Epithelial cell of proximal tubule (primary cell): ENCODE data around the gene SCNN1A. TPM values are rescaled to one million over a fixed set of nuclear protein-coding genes. Genes with fewer than 3 reads are reported as not detected.

Source experiments
- DNase-seq: peaks from one replicate; pipeline ENCODE4 v3.0.0-alpha.2; 2011; ENCODE audit warnings: low read depth
- H3K4me3 ChIP-seq: 2 replicates; pipeline ENCODE4 v1.5.1; 2011; ENCODE audit warnings: low read depth, mild to moderate bottlenecking, low read length
- CTCF ChIP-seq: conservative IDR thresholded peaks from 2 replicates; pipeline ENCODE4 v1.5.1; 2012; ENCODE audit warnings: low read depth, mild to moderate bottlenecking, low read length
- total RNA-seq: library from RNA; depleted of rRNA; stranded (reverse); fragments of >200 nt; gene quantifications from 2 replicates; pipeline ENCODE4 v1.2.3, GENCODE V29; 2015

SCNN1A gene
- total RNA-seq, 1 donor from 2014 or later, result 52.2 TPM

GRCh38 chr12:6324936-6325750 lies 50.2 kb downstream of the SCNN1A start:
- no peak for DNase-seq
- no peak overlapping the region for H3K4me3 ChIP-seq
- no peak for TF ChIP-seq CTCF

GRCh38 chr12:6323995-6324711 lies 51.2 kb downstream of the SCNN1A start:
- no peak overlapping the region for H3K4me3 ChIP-seq
- DNase-seq, result no peak
- TF ChIP-seq CTCF, result no peak

- TF ChIP-seq CTCF, result peak; percentile 73
- peak; percentile 85 for DNase-seq
- H3K4me3 ChIP-seq, result no peak overlapping the region
Measured at GRCh38 chr12:6323340-6323994, 51.9 kb downstream of the SCNN1A start.

GRCh38 chr12:6322969-6323339 lies 52.4 kb downstream of the SCNN1A start:
- no peak overlapping the region for H3K4me3 ChIP-seq
- TF ChIP-seq CTCF, result no peak
- no peak for DNase-seq

- no peak overlapping the region for H3K4me3 ChIP-seq
- no peak for DNase-seq
- TF ChIP-seq CTCF, result no peak
Measured at GRCh38 chr12:6322352-6322751, 53.0 kb downstream of the SCNN1A start.

- H3K4me3 ChIP-seq, result no peak overlapping the region
- no peak for TF ChIP-seq CTCF
- DNase-seq, result no peak
Measured at GRCh38 chr12:6321905-6322304, 53.5 kb downstream of the SCNN1A start.
